ENCODE measurements around the gene OR5H14.

- TF ChIP-seq, protein P1, sequence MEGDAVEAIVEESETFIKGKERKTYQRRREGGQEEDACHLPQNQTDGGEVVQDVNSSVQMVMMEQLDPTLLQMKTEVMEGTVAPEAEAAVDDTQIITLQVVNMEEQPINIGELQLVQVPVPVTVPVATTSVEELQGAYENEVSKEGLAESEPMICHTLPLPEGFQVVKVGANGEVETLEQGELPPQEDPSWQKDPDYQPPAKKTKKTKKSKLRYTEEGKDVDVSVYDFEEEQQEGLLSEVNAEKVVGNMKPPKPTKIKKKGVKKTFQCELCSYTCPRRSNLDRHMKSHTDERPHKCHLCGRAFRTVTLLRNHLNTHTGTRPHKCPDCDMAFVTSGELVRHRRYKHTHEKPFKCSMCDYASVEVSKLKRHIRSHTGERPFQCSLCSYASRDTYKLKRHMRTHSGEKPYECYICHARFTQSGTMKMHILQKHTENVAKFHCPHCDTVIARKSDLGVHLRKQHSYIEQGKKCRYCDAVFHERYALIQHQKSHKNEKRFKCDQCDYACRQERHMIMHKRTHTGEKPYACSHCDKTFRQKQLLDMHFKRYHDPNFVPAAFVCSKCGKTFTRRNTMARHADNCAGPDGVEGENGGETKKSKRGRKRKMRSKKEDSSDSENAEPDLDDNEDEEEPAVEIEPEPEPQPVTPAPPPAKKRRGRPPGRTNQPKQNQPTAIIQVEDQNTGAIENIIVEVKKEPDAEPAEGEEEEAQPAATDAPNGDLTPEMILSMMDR (IDR thresholded peaks at IDR 0.05) = no peak
- no peak for TF ChIP-seq POLR2A (IDR thresholded peaks at IDR 0.05)
Measured at GRCh38 chr3:98147179-98147578, at the start of gene OR5H14.

Measured in thyroid gland (tissue), 4 donors.